ENCODE data around the gene ZFP57. TPM values are rescaled to one million over a fixed set of nuclear protein-coding genes. Genes with fewer than 3 reads are reported as not detected.

Gene ZFP57
- total and polyA plus RNA-seq, 2 of the 13 experiments (the other 11 are each of a cell fraction or from before 2014, with no cell fraction given), result not detected

DNA sequence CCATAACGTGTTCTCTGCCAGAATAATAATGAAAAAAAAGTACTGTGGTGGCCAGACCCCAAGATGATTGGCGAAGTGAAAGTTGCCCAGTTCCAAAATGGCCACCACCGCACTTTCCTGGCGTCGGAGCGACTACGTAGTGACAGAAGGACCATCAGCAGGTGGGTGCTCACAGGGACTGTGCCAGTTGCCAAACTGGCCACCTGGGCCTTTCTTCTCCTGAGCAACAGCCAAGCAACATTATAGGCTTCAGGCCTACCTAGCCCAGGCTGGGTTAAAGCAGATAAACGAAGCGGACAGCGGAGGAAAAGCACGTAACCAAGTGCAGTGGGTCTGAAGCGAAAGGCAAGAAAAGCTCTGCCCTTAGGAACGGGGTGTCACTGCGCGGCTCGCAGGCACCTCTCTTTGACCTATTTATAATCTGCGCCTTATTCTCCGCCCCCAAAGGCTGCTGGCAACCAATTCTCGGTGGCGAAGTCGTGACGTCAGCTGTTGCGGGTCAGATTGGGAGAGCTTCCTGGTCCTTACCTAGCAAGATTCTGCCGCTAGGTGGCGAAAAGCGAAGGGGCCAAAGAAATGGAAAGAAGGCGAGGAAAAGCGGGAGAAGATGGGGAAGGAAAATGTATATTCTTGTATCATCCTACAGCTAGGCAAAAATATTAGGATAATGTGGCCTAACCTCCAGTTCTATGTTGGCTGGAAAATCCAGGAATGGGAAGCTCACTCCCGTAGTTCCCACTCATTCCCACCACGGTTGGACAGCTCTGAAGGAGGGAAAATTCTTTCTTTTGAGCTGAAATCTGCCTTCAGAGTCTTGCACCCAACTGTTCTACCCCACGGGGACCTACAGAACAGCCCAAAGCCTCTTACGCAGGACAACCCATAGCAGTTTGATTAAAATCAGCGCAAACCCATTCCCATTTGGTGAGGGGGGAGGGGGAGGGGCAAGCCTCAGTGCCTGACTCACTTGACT, 31.0 kb downstream of the ZFP57 start (continued):
- TF ChIP-seq HMGXB4 (CRISPR knock-in tag; IDR thresholded peaks at IDR 0.05; ENCODE audit: borderline replicate concordance in 1 of 2, low read depth in 1 of 2) (peak; percentile 86 to 92), CSRNP1 (CRISPR knock-in tag; IDR thresholded peaks at IDR 0.05) (no peak), IRF9 (CRISPR knock-in tag; IDR thresholded peaks at IDR 0.05; ENCODE audit: borderline replicate concordance) (peak; percentile 77; the same call in 1 of the 2 replicates), POGZ (CRISPR knock-in tag; IDR thresholded peaks at IDR 0.05) (peak; percentile 71), CREB1 (IDR thresholded peaks at IDR 0.05) (peak; percentile 99), CREB1 (CRISPR knock-in tag; IDR thresholded peaks at IDR 0.05) (peak; percentile 99), TAF1 (CRISPR knock-in tag; IDR thresholded peaks at IDR 0.05) (no peak), MEIS2 (CRISPR knock-in tag; IDR thresholded peaks at IDR 0.05) (0 out of 2 replicates have a peak, but pooled peaks have one; percentile 51), ZHX1 (CRISPR knock-in tag; IDR thresholded peaks at IDR 0.05; ENCODE audit: low read depth) (no peak), ZBTB43 (CRISPR knock-in tag; conservative IDR thresholded peaks at IDR 0.05) (peak; percentile 49; the same call in 1 of the 2 replicates), NR2F1 (CRISPR knock-in tag; IDR thresholded peaks at IDR 0.05) (0 out of 4 replicates have a peak, but pooled peaks of 1 of the 2 experiments have one; percentile 15), TRAFD1 (CRISPR knock-in tag; IDR thresholded peaks at IDR 0.05; ENCODE audit: borderline replicate concordance) (peak; percentile 55; the same call in 1 of the 2 replicates), IRX3 (CRISPR knock-in tag; IDR thresholded peaks at IDR 0.05; ENCODE audit: borderline replicate concordance, low read depth) (0 out of 2 replicates have a peak, but pooled peaks have one; percentile 40), REXO4 (CRISPR knock-in tag; IDR thresholded peaks at IDR 0.05; ENCODE audit: borderline replicate concordance) (no peak)
